CD4-positive, alpha-beta T cell treated with Interleukin-2 at 100 ng/mL for 4 hours (primary cell): ENCODE results near the gene NLGN3.

Experiments used
- DNase-seq: peaks from one replicate; pipeline ENCODE4 v3.0.0-alpha.2; 2020; ENCODE audit warnings: low spot score

Gene NLGN3

GRCh38 chrX:71144651-71145050 is at the start of gene NLGN3:
NLGN3 (plus strand) TSS chrX:71144841; CDS start chrX:71147750, 2,909 bp downstream.
- DNase-seq = no peak

DNA sequence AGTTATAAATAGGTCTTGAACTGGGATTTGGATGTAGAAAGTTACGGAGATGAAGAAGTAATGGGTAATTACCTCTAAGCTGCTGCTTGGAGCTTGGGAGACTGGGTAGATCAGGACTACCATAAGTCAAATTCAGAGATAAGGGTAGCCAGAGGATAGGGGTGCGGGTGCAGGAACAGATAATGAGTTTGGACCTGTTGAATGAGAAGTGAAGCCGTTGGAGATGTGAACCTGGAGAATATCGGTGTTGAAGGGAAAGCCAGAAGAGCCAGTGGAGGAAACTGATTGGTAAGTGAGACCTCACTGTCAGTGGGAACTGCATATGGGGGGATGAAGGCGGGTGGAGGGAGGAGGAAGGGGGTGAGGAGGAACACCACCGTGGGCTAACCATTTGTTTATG is 49.6 kb upstream of the NLGN3 start:
- DNase-seq = no peak

- DNase-seq = peak; percentile 90
Measured at GRCh38 chrX:71095555-71095980, 49.1 kb upstream of the NLGN3 start, which contains the start of gene FOXO4. FOXO4 (plus strand) TSS chrX:71095851; CDS start chrX:71096529, 678 bp downstream.

- peak; percentile 67 for DNase-seq
Measured at GRCh38 chrX:71095981-71096759, 48.5 kb upstream of the NLGN3 start.

DNA sequence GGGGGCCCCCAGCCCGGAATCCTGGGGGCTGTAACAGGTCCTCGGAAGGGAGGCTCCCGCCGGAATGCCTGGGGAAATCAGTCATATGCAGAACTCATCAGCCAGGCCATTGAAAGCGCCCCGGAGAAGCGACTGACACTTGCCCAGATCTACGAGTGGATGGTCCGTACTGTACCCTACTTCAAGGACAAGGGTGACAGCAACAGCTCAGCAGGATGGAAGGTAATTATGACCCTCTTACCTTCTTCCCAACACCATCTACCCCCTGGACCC is 47.9 kb upstream of the NLGN3 start:
- no peak for DNase-seq

GRCh38 chrX:71098302-71098701 is 46.3 kb upstream of the NLGN3 start:
- DNase-seq = peak; percentile 81

- no peak for DNase-seq
Measured at GRCh38 chrX:71098951-71099506, 45.6 kb upstream of the NLGN3 start.

GRCh38 chrX:71099736-71100135 is 44.9 kb upstream of the NLGN3 start:
- no peak for DNase-seq

GRCh38 chrX:71100581-71101505 is 43.8 kb upstream of the NLGN3 start:
- no peak for DNase-seq

- no peak for DNase-seq
Measured at GRCh38 chrX:71102292-71102691, 42.3 kb upstream of the NLGN3 start.

DNA sequence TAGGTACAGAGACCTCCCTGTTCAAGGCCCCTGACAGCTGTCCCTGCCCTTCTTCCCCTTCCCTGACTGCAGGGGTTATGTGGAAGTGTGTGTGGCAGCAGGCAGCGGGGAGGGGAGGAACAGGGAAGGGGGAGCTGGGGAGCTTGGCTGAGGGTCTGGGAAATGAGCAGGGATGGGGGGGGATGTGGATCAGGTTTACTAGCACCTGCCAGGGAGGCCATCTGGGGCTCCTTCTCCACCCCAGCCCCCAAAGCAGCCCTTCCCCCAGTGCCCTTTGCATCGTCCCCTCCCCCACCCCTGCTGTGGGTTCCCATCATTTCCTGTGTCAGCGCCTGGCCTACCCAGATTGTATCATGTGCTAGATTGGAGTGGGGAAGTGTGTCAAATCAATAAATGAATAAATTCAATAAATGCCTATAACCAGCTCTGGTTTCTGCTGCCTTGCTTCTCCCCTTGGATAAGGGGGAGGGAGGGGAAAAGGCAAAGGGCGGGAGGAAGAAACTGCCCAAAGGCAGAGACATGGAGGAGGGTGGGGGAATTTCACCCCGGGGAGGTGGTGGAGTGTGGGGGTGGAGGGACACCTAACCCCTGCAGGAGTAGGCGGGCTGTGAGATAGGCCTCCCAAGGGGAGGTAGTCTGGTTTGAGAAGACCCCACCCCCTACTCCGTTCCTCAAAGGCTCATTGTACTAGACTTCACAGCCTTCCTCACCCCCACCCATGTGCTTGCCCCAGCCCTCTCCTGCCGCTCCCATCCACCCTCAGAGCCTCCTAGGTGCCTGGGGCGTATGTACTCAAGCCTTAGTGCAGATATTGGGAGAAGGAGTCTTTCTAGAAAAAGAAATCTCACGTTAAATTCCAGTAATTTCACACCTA is 41.3 kb upstream of the NLGN3 start:
- peak; percentile 56 for DNase-seq

DNA sequence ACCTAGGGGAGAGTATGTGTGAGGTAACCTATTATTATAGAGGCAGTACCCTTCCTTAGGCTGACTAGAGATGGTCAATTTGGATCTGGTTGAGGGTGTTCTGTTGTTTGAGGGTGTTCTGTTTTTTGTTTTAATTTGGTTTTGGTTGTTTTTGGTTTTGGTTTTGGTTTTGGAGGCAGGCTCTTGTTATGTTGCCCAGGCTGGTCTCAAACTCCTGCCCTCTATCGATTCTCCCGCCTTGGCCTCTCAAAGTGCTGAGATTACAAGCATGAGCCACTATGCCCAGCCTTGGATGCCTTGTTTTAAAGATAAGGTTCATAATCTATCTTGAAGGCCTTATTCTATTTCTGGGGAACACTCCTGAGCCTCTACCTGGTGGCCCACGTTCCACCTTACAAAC is 39.0 kb upstream of the NLGN3 start:
- no peak for DNase-seq

- DNase-seq = peak; percentile 47
Measured at GRCh38 chrX:71106427-71106826, 38.2 kb upstream of the NLGN3 start, which contains the start of gene CXorf65. CXorf65 (minus strand) TSS chrX:71106740; CDS start chrX:71106556, 184 bp downstream.

GRCh38 chrX:71107245-71107644 is 37.4 kb upstream of the NLGN3 start:
- no peak for DNase-seq

GRCh38 chrX:71107762-71108360 is 36.8 kb upstream of the NLGN3 start:
- peak; percentile 36 for DNase-seq

DNA sequence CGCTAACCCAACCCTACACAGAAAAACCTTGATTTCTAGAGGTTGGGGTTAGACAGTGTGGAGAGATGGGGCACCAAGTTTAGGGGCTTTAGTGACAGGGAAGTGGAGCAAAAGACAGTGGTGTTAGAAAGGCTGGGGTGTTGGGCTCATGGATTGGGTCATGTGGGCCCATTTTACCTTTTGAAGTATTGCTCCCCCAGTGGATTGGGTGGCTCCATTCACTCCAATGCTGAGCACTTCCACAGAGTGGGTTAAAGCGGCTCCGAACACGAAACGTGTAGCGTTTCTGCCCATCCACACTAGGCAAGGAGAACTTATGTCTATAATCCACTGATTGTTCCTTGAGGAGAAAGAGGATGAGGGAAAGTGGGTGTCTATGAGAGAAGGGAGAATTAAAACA is 35.6 kb upstream of the NLGN3 start:
- DNase-seq = no peak

DNA sequence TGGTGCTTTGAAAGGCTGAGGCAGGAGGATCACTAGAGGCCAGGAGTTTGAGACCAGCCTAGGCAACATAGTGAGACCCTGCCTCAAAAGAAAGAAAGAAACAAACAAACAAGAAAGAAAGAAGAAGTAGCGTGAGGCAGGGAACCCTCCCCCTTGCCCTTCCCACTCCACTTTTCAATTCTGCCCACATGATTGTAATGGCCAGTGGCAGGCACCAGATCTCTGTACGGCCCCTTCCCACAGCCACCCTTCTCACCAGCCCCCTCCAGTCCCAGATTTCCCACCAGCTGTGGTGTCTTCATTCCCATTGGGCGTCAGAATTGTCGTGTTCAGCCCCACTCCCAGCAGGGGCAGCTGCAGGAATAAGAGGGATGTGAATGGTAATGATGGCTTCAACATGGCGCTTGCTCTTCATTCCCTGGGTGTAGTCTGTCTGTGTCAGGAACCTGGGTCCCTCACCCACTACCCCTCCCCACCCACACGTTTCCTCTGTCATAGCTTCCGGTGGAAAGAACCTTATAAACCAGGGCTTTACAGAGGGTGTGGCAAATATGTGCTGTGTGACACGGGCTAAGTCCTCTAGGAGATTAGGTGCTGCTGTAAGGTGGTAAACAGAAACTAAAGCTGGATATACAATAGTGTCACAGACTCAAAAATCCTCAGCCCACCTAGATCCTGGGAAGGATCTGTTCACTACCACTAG is 33.3 kb upstream of the NLGN3 start, which contains the start of gene IL2RG:
Gene IL2RG (minus strand): TSS at position 437 of the 703 bp plus-strand sequence. CDS start 38 bp downstream, at position 399.
- peak; percentile 88 for DNase-seq

- DNase-seq = peak; percentile 57
Measured at GRCh38 chrX:71111921-71112431, 32.7 kb upstream of the NLGN3 start.

- no peak for DNase-seq
Measured at GRCh38 chrX:71117358-71117757, 27.3 kb upstream of the NLGN3 start.
